Vagina (tissue), 2 donors: ENCODE results near the gene FAM120A. TPM values are rescaled to one million over a fixed set of nuclear protein-coding genes. Genes with fewer than 3 reads are reported as not detected.
"Not testable (repeated sequence)": the region's sequence is repeated elsewhere in the genome, so short reads cannot be mapped to it uniquely, and the experiment has no call there.

Experiments used
- DNase-seq, 2 donors: peaks; one replicate each; pipeline ENCODE4 v3.0.0-alpha.2; 2017; ENCODE audit errors: extremely low spot score in 2 of 2
- H3K27ac ChIP-seq: fragments of 200-600 bp; sonication (generic); one replicate; pipeline ENCODE4 v1.5.1; 2019
- H3K27me3 ChIP-seq: fragments of 200-600 bp; sonication (generic); one replicate; pipeline ENCODE4 v1.5.1; 2019
- H3K36me3 ChIP-seq, 2 donors: fragments of 200-600 bp; sonication (generic); one replicate each; pipeline ENCODE4 v1.5.1; 2017 to 2019
- H3K4me1 ChIP-seq: fragments of 200-600 bp; sonication (generic); one replicate; pipeline ENCODE4 v1.5.1; 2019
- H3K4me3 ChIP-seq, 2 donors: fragments of 200-600 bp; sonication (generic); 1 replicate in 1 of 2; 2 replicates in 1 of 2; pipeline ENCODE4 v1.5.1; 2016 to 2019
- H3K9me3 ChIP-seq: fragments of 200-600 bp; sonication (generic); one replicate; pipeline ENCODE4 v1.5.1; 2019
- CTCF ChIP-seq, 3 experiments: fragments of 450-650 bp in 2 of 3; fragments of 200-600 bp in 1 of 3; sonication (generic) in 1 of 3; IDR thresholded peaks; one replicate each; pipeline ENCODE4 v1.5.1; 2017 to 2019; ENCODE audit warnings: antibody characterized with exemption in 3 of 3, mild to moderate bottlenecking in 2 of 3, moderate library complexity in 2 of 3
- POLR2A ChIP-seq, 2 donors: fragments of 450-650 bp; IDR thresholded peaks; one replicate each; pipeline ENCODE4 v1.6.1; 2017; ENCODE audit warnings: antibody characterized with exemption in 2 of 2, mild to moderate bottlenecking in 2 of 2, moderate library complexity in 2 of 2
- POLR2AphosphoS5 ChIP-seq, 2 donors: sonication (generic); formaldehyde crosslinking; IDR thresholded peaks; one replicate each; pipeline ENCODE4 v1.9.0; 2017; ENCODE audit warnings: antibody characterized with exemption in 2 of 2, mild to moderate bottlenecking in 2 of 2, low read depth in 1 of 2; ENCODE audit not compliant: insufficient read depth in 1 of 2
- intact Hi-C: fragments of 100-400 bp; cut with DNase I; formaldehyde crosslinking; loops from one replicate; pipeline ENCODE4 v1.15.1; 2023
- total RNA-seq: library from RNA; depleted of rRNA; stranded (reverse); fragments of >200 nt; gene quantifications from one replicate; pipeline ENCODE4 v1.2.3, GENCODE V29; 2016

Gene FAM120A
- total RNA-seq, 1 donor from 2014 or later = 98.2 TPM

GRCh38 chr9:93508207-93508606 lies 56.7 kb downstream of the FAM120A start:
- Histone ChIP-seq H3K9me3 (no peaks in the 10 kb centered on the region), H3K4me1 (peaks cover 19% of the 10 kb centered on the region), H3K36me3 (no peaks in the 10 kb centered on the region), H3K4me3 (no peak overlapping the region), H3K27me3 (no peaks in the 10 kb centered on the region), H3K27ac (peak overlapping the region; percentile 13)
- TF ChIP-seq POLR2A (IDR thresholded peaks at IDR 0.05) (no peak), POLR2AphosphoS5 (IDR thresholded peaks at IDR 0.05; ENCODE audit: insufficient read depth in 1 of 2, low read depth in 1 of 2) (no peak), CTCF (IDR thresholded peaks at IDR 0.05) (no peak)
- intact Hi-C loops = no loop called here
- DNase-seq = no peak

DNA sequence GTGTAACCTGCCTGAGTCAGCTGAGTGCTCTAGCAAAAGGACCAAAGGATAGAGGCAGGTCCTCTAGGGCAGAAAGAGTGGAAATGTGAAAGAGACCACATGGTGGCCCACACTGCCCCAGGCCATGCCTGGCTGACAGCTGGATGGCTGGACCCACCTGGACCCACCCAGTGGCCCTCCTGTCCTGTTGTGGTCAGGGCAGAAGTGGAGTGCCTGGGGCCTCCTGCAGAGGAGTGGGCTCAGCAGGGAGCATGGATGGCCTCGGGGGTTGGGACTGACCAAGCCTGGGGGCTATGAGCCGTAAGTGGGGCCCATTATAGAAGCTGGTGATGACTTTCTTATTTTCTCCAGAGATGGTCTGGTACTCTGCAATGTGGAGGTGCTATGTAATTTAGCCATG lies 57.6 kb downstream of the FAM120A start:
- H3K27me3 ChIP-seq = no peaks in the 10 kb centered on the region
- no peak for DNase-seq
- H3K4me3 ChIP-seq = no peak overlapping the region
- H3K36me3 ChIP-seq = no peaks in the 10 kb centered on the region
- no peaks in the 10 kb centered on the region for H3K9me3 ChIP-seq
- intact Hi-C loops = no loop called here
- H3K27ac ChIP-seq = peak overlapping the region; percentile 2
- H3K4me1 ChIP-seq = peaks cover 18% of the 10 kb centered on the region
- TF ChIP-seq POLR2AphosphoS5 (IDR thresholded peaks at IDR 0.05; ENCODE audit: insufficient read depth in 1 of 2, low read depth in 1 of 2) (no peak), CTCF (IDR thresholded peaks at IDR 0.05) (no peak), POLR2A (IDR thresholded peaks at IDR 0.05) (no peak)

GRCh38 chr9:93510041-93510440 lies 58.6 kb downstream of the FAM120A start:
- H3K4me1 ChIP-seq = peaks cover 18% of the 10 kb centered on the region
- no peaks in the 10 kb centered on the region for H3K27me3 ChIP-seq
- TF ChIP-seq CTCF (IDR thresholded peaks at IDR 0.05) (no peak), POLR2AphosphoS5 (IDR thresholded peaks at IDR 0.05; ENCODE audit: insufficient read depth in 1 of 2, low read depth in 1 of 2) (no peak)
- no peak overlapping the region for H3K4me3 ChIP-seq
- H3K36me3 ChIP-seq = no peaks in the 10 kb centered on the region
- H3K9me3 ChIP-seq = no peaks in the 10 kb centered on the region
- intact Hi-C loops = no loop called here
- H3K27ac ChIP-seq = no peak overlapping the region
- no peak for DNase-seq

- H3K36me3 ChIP-seq, DNase-seq, intact Hi-C loops, H3K27me3 ChIP-seq, H3K4me3 ChIP-seq, H3K9me3 ChIP-seq: not testable (repeated sequence)
- H3K27ac ChIP-seq = peak overlapping the region; percentile 66
- peak in 1 of 2 donors; percentile 29 for TF ChIP-seq POLR2AphosphoS5 (IDR thresholded peaks at IDR 0.05; ENCODE audit: insufficient read depth in 1 of 2, low read depth in 1 of 2)
- peaks cover 18% of the 10 kb centered on the region for H3K4me1 ChIP-seq
These were observed 59.7 kb downstream of the FAM120A start for GRCh38 chr9:93511228-93511627.

DNA sequence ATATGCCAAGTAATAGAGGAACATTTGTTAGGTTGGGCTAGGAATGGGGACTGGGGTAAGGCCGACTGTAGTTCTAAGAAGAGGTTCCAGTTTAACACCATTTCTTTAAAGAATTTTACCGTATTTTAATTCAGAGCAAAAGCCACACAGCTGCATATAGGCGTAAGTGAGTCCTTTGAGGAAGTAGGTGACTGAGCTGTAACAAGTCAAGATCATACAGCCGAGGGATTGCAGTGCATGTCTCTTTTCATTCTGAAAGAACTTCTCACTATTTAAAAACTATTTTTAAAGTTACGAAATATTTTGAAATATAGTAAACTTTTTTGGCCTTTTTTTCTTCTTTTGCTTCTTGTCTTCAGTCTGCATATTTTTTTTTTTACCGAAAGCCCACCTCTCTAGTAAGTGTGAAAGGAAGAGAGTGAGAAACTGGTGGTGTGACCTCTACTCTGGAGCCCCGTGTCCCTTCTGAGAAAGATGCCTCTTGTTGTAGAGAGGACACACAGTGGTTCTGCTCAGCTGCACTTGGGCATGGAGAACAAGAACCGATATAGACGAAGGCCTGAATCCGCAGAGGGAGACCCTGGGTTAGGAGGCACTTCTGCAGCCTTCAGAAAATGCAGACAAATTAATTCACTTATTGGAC lies 60.8 kb downstream of the FAM120A start:
- H3K27me3 ChIP-seq, DNase-seq, H3K4me3 ChIP-seq, H3K36me3 ChIP-seq, H3K9me3 ChIP-seq, intact Hi-C loops: not testable (repeated sequence)
- H3K4me1 ChIP-seq = peaks cover 18% of the 10 kb centered on the region
- H3K27ac ChIP-seq = peak overlapping the region; percentile 66

DNA sequence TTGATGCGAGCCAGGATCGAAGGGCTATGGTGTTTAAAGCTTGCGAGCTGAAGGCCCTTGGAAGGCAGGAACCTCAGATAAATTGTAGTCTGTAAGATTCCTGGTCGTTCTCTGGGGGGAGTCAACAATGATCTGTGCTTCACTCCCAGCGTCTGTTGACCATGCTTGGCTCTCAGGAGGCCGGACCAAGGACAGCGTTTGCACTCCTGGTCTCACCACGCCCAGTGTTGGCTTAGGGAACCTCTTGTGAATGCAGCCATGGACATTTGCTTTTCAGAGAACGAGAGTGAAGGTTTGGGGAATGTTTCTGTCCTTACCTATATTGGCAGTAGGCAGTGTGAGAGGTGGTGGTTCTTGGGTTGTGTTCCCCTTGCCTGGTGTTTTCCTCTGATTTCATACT lies 62.1 kb downstream of the FAM120A start:
- intact Hi-C loops = no loop called here
- Histone ChIP-seq H3K4me3 (no peak overlapping the region), H3K27ac (no peak overlapping the region), H3K4me1 (peaks cover 18% of the 10 kb centered on the region), H3K27me3 (no peaks in the 10 kb centered on the region), H3K36me3 (peaks cover 0 to 4% of the 10 kb centered on the region in 2 donors), H3K9me3 (no peaks in the 10 kb centered on the region)
- TF ChIP-seq CTCF (IDR thresholded peaks at IDR 0.05) (no peak), POLR2AphosphoS5 (IDR thresholded peaks at IDR 0.05; ENCODE audit: insufficient read depth in 1 of 2, low read depth in 1 of 2) (no peak), POLR2A (IDR thresholded peaks at IDR 0.05) (no peak)
- no peak for DNase-seq
